K562 (cell line): ENCODE data around the gene SDCCAG8. TPM values are rescaled to one million over a fixed set of nuclear protein-coding genes. Genes with fewer than 3 reads are reported as not detected.

Source experiments
- ATAC-seq: fragments of 200-7000 bp; cut with Tn5 transposase; 3 replicates; pipeline ENCODE4 v1.9.1; 2020; ENCODE audit warnings: moderate library complexity
- BruUV-seq: library from RNA; stranded (reverse); fragments of 400-500 nt; replicated peaks from 2 replicates; lab custom pipeline; 2021; lab: Mats Ljungman, UMichigan
- CTCF ChIA-PET: fragments of 300-600 bp; formaldehyde crosslinking; extraction: SDS; loops from one replicate; lab custom pipeline; 2021; ENCODE audit warnings: low intra/inter-chr PET ratio; lab: Yijun Ruan, JAX
- POLR2A ChIA-PET: fragments of 300-600, 350-650 bp; sonication (Branson Sonifier 250); formaldehyde crosslinking; extraction: SDS; loops from one replicate; lab custom pipeline; 2021; ENCODE audit warnings: antibody characterized with exemption, inconsistent platforms; lab: Yijun Ruan, JAX
- DNase-seq, 4 experiments: peaks; one replicate each; pipeline versions ENCODE4 v3.0.0 to v3.0.0-alpha.2; 2011 to 2018; ENCODE audit warnings: low spot score in 3 of 4, mixed read lengths in 3 of 4; ENCODE audit errors: extremely low read depth in 1 of 4
- FAIRE-seq: peaks from 2 replicates; lab custom pipeline; 2011; peaks lifted over from hg19 to GRCh38; lab: Jason Lieb, UNC
- H2AFZ ChIP-seq: 2 replicates; pipeline ENCODE4 v1.6.0; 2011; ENCODE audit warnings: low read depth, low read length, control low read depth, inconsistent platforms
- H3K27ac ChIP-seq: fragments of 200-600 bp; 3 replicates; pipeline ENCODE4 v1.8.0; 2011; ENCODE audit warnings: low read depth, mild to moderate bottlenecking, control low read depth, inconsistent platforms, low read length, moderate library complexity, mixed read lengths; ENCODE audit errors: extremely low read depth
- H3K27me3 ChIP-seq, 2 experiments: fragments of 300-600 bp in 1 of 2; 2 replicates in 1 of 2; 3 replicates in 1 of 2; pipeline versions ENCODE4 v1.6.0 to v1.8.0; 2011; ENCODE audit warnings: inconsistent platforms in 2 of 2, low read length in 2 of 2, mild to moderate bottlenecking in 1 of 2, mixed read lengths in 1 of 2, moderate library complexity in 1 of 2; ENCODE audit not compliant: control insufficient read depth in 2 of 2, insufficient read depth in 2 of 2
- H3K36me3 ChIP-seq: fragments of 300-600 bp; 3 replicates; pipeline ENCODE4 v1.8.0; 2011; ENCODE audit warnings: mild to moderate bottlenecking, low read length, inconsistent platforms; ENCODE audit not compliant: control insufficient read depth, insufficient read depth
- H3K4me1 ChIP-seq, 2 experiments: fragments of 200-600 bp in 1 of 2; replicated peaks in 1 of 2; 2 replicates in 1 of 2; 3 replicates in 1 of 2; pipeline versions ENCODE4 v1.5.1 to v1.8.0; 2011; ENCODE audit warnings: inconsistent platforms in 2 of 2, low read length in 2 of 2, mild to moderate bottlenecking in 1 of 2, mixed read lengths in 1 of 2, moderate library complexity in 1 of 2; ENCODE audit not compliant: control insufficient read depth in 2 of 2, insufficient read depth in 2 of 2
- H3K4me2 ChIP-seq: 2 replicates; pipeline ENCODE4 v1.6.1; 2011; ENCODE audit warnings: low read length, control low read depth, inconsistent platforms, mixed read lengths; ENCODE audit not compliant: insufficient read depth
- H3K4me3 ChIP-seq: fragments of 200-600 bp; sonication (generic), shearing (Covaris generic); 2 replicates; pipeline ENCODE4 v1.5.1; 2016; ENCODE audit warnings: control low read depth, inconsistent platforms
- H3K79me2 ChIP-seq: fragments of 200-600 bp; 3 replicates; pipeline ENCODE4 v1.8.0; 2011; ENCODE audit warnings: low read length, inconsistent platforms; ENCODE audit not compliant: control insufficient read depth, insufficient read depth
- H3K9ac ChIP-seq, 2 experiments: 2 replicates each; pipeline versions ENCODE4 v1.6.0 to v1.6.1; 2011; ENCODE audit warnings: low read depth in 2 of 2, low read length in 2 of 2, control low read depth in 1 of 2, inconsistent platforms in 1 of 2, mild to moderate bottlenecking in 1 of 2, mixed read lengths in 1 of 2; ENCODE audit not compliant: insufficient read depth in 1 of 2
- H3K9me1 ChIP-seq: one replicate; pipeline ENCODE4 v1.6.0; 2011; ENCODE audit warnings: inconsistent platforms, mild to moderate bottlenecking, low read length, moderate library complexity; ENCODE audit not compliant: control insufficient read depth, insufficient read depth
- H3K9me3 ChIP-seq: replicated peaks from 2 replicates; pipeline ENCODE4 v1.5.1; 2011; ENCODE audit warnings: low read depth, low read length, inconsistent platforms; ENCODE audit not compliant: control insufficient read depth, insufficient read depth
- H4K20me1 ChIP-seq: replicated peaks from 2 replicates; pipeline ENCODE4 v1.6.1; 2011; ENCODE audit warnings: low read length, inconsistent platforms, mixed read lengths; ENCODE audit not compliant: control insufficient read depth, insufficient read depth
- CBFA2T2 ChIP-seq: fragments of 450-650 bp; conservative IDR thresholded peaks from 2 replicates; pipeline ENCODE4 v1.6.1; 2017; ENCODE audit warnings: mild to moderate bottlenecking
- CCNT2 ChIP-seq: IDR thresholded peaks from 2 replicates; pipeline ENCODE4 v1.6.1; 2011; ENCODE audit warnings: borderline replicate concordance, low read depth, mild to moderate bottlenecking, moderate library complexity, mixed read lengths, low read length; ENCODE audit not compliant: insufficient read length; ENCODE audit errors: extremely low read depth
- CEBPB ChIP-seq: fragments of 450-650 bp; IDR thresholded peaks from 2 replicates; pipeline ENCODE4 v1.6.1; 2016; ENCODE audit warnings: missing genetic modification characterization, missing compliant biosample characterization
- EP300 ChIP-seq: IDR thresholded peaks from 2 replicates; pipeline ENCODE4 v1.6.1; 2012; ENCODE audit warnings: low read length, improper control_type of control experiment
- KAT2B ChIP-seq: IDR thresholded peaks from one replicate; pipeline ENCODE4 v1.6.1; 2012; ENCODE audit warnings: low read depth, mild to moderate bottlenecking, control low read depth, inconsistent platforms, low read length, moderate library complexity
- KLF13 ChIP-seq: fragments of 450-650 bp; IDR thresholded peaks from 2 replicates; pipeline ENCODE4 v1.6.1; 2016; ENCODE audit warnings: missing genetic modification characterization, low read depth, mild to moderate bottlenecking, missing compliant biosample characterization, moderate library complexity, borderline replicate concordance
- MCM2 ChIP-seq: fragments of 450-650 bp; IDR thresholded peaks from 2 replicates; pipeline ENCODE4 v1.6.1; 2017; ENCODE audit warnings: low read depth, mild to moderate bottlenecking
- NRF1 ChIP-seq, 2 experiments: fragments of 450-650 bp; IDR thresholded peaks in 1 of 2; conservative IDR thresholded peaks in 1 of 2; 2 replicates each; pipeline ENCODE4 v1.6.1; 2014; ENCODE audit warnings: mild to moderate bottlenecking in 2 of 2
- PKNOX1 ChIP-seq: fragments of 450-650 bp; IDR thresholded peaks from 2 replicates; pipeline ENCODE4 v1.6.1; 2016
- RFX1 ChIP-seq: fragments of 450-650 bp; IDR thresholded peaks from 2 replicates; pipeline ENCODE4 v1.6.1; 2016; ENCODE audit warnings: mild to moderate bottlenecking, moderate library complexity
- STAG1 ChIP-seq: sonication (generic); formaldehyde crosslinking; IDR thresholded peaks from 2 replicates; pipeline ENCODE4 v1.5.0; 2020; ENCODE audit warnings: missing genetic modification reagents, borderline replicate concordance
- TAL1 ChIP-seq: fragments of 450-650 bp; IDR thresholded peaks from 2 replicates; pipeline ENCODE4 v1.6.1; 2016; ENCODE audit warnings: mild to moderate bottlenecking
- TCF15 ChIP-seq: fragments of 250-450 bp; sonication (Bioruptor Pico); IDR thresholded peaks from 2 replicates; pipeline ENCODE4 v1.8.0; 2022; ENCODE audit warnings: moderate library complexity, mild to moderate bottlenecking, inconsistent platforms
- TOE1 ChIP-seq, 2 experiments: fragments of 450-650 bp in 1 of 2; sonication (generic) in 1 of 2; formaldehyde crosslinking in 1 of 2; IDR thresholded peaks; 2 replicates each; pipeline versions ENCODE4 v1.7.1 to v1.8.0; 2016 to 2022; ENCODE audit warnings: borderline replicate concordance in 2 of 2, mild to moderate bottlenecking in 2 of 2, antibody characterized with exemption in 1 of 2, inconsistent platforms in 1 of 2, low read depth in 1 of 2, missing genetic modification reagents in 1 of 2, moderate library complexity in 1 of 2
- ZFX ChIP-seq: sonication (generic); formaldehyde crosslinking; IDR thresholded peaks from 2 replicates; pipeline ENCODE4 v1.8.0; 2022; ENCODE audit warnings: mild to moderate bottlenecking, missing genetic modification reagents, moderate library complexity
- ZNF124 ChIP-seq: sonication (generic); formaldehyde crosslinking; IDR thresholded peaks from 2 replicates; pipeline ENCODE4 v1.8.1; 2022; ENCODE audit warnings: missing genetic modification reagents
- ZNF140 ChIP-seq: fragments of 250-450 bp; sonication (Bioruptor Pico); IDR thresholded peaks from 2 replicates; pipeline ENCODE4 v1.8.0; 2021; ENCODE audit warnings: moderate library complexity, mild to moderate bottlenecking, inconsistent platforms
- WGBS: fragments of 100-300 bp; shearing (Covaris generic); methylation state at CpG from one replicate; pipeline ENCODE4 v1.1.6; 2016; ENCODE audit warnings: low coverage, mixed read lengths; ENCODE audit not compliant: insufficient coverage; ENCODE audit errors: missing lambda C conversion rate; 5-methylcytosine and 5-hydroxymethylcytosine counted together
- in situ Hi-C: fragments of 300-500 bp; cut with MboI; formaldehyde crosslinking; loops from 4 replicates; pipeline ENCODE4 v1.15.0; 2018; ENCODE audit warnings: inconsistent platforms, mixed read lengths
- intact Hi-C: fragments of 100-400 bp; cut with micrococcal nuclease; formaldehyde crosslinking; loops from 2 replicates; pipeline ENCODE4 v1.14.2; 2022
- polyA plus RNA-seq, 8 experiments: library from polyadenylated mRNA; depleted of rRNA in 4 of 8; stranded (reverse) in 5 of 8; unstranded in 3 of 8; fragments of >200 nt; fragmentation: Nextera tagmentation in 2 of 8; fragmentation: Illumina TruSeq in 1 of 8; extraction: Ambion mirVana in 2 of 8; extraction: Trizol in 1 of 8; gene quantifications; 2 replicates each; pipeline versions ENCODE4 v1.2.1 to v1.2.3, GENCODE V29; 2011 to 2014; ENCODE audit warnings: inconsistent platforms in 1 of 8, missing spikeins in 1 of 8
- total RNA-seq, 7 experiments: library from RNA; depleted of rRNA in 6 of 7; stranded (reverse); fragments of >200 nt in 6 of 7; fragmentation: Illumina TruSeq in 2 of 7; extraction: Trizol in 2 of 7; gene quantifications; 2 replicates each; pipeline versions ENCODE4 v1.2.1 to v1.2.3, GENCODE V29; 2011 to 2021; ENCODE audit warnings: low replicate concordance in 1 of 7

Gene SDCCAG8
- total and polyA plus RNA-seq, 9 of the 15 experiments (the other 6 are each of a cell fraction or from before 2014, with no cell fraction given) = 17.9 to 36.7 (median 25.4) TPM

GRCh38 chr1:243497939-243498681, 242.3 kb downstream of the SDCCAG8 start:
- H3K9me3 ChIP-seq = no peaks in the 10 kb centered on the region
- FAIRE-seq (no peak), ATAC-seq (no peak), DNase-seq (no peak)
- H3K36me3 ChIP-seq = no peaks in the 10 kb centered on the region
- no peaks in the 10 kb centered on the region for H4K20me1 ChIP-seq
- TF ChIP-seq CBFA2T2 = no peak
- no peak for TF ChIP-seq CCNT2
- TF ChIP-seq ZNF140 = no peak
- TF ChIP-seq TOE1 (IDR thresholded peaks at IDR 0.05; ENCODE audit: borderline replicate concordance) = no peak
- TF ChIP-seq TOE1 (CRISPR knock-in tag; IDR thresholded peaks at IDR 0.05; ENCODE audit: borderline replicate concordance, low read depth) = no peak
- no peak for TF ChIP-seq TAL1
- no peak for TF ChIP-seq ZFX (CRISPR knock-in tag)
- TF ChIP-seq STAG1 (CRISPR knock-in tag) = no peak
- no peak for TF ChIP-seq ZNF124 (CRISPR knock-in tag)
- TF ChIP-seq CEBPB (tag) = no peak
- TF ChIP-seq KLF13 = no peak
- no peak for TF ChIP-seq MCM2
- TF ChIP-seq RFX1 = no peak
- TF ChIP-seq TCF15 = no peak
- TF ChIP-seq PKNOX1 = no peak
- TF ChIP-seq EP300 = no peak
- no peak for TF ChIP-seq NRF1 (conservative IDR thresholded peaks at IDR 0.05 in 1 of 2, IDR thresholded peaks at IDR 0.05 in 1 of 2)
- TF ChIP-seq KAT2B = no peak
- H3K79me2 ChIP-seq = no peaks in the 10 kb centered on the region
- H3K27ac ChIP-seq = no peak overlapping the region
- BruUV-seq = no TSS peak
- H3K4me2 ChIP-seq = no peak overlapping the region
- H2AFZ ChIP-seq = no peak overlapping the region
- no peaks in the 10 kb centered on the region for H3K9me1 ChIP-seq
- 0 out of 4 replicates have a peak overlapping the region, but pooled peaks of 1 of the 2 experiments have one; percentile 14 for H3K9ac ChIP-seq
- H3K4me3 ChIP-seq = no peak overlapping the region
- H3K4me1 ChIP-seq = peaks cover 0 to 13% of the 10 kb centered on the region in 2 experiments; a peak in 1 of 5 replicates
- 37% methylated on average over 10 of the region's 10 CpGs for WGBS
- no peaks in the 10 kb centered on the region; a peak in 1 of 5 replicates for H3K27me3 ChIP-seq
- in situ Hi-C loops = loop anchor here (25.0 kb wide), 1 partner anchor 764 kb away; no protein-coding TSS in a partner anchor
- ChIA-PET POLR2A (no interaction called here), CTCF (no interaction called here)
- intact Hi-C loops = no loop called here
